VCaP (cell line): ENCODE results near the gene PLCB1.

Experiments used
- H3K27ac ChIP-seq: fragments of 450-650 bp; 2 replicates; pipeline ENCODE4 v1.5.1; 2017
- TF ChIP-seq, protein P1 (sequence below): fragments of 450-650 bp; conservative IDR thresholded peaks from 2 replicates; pipeline ENCODE4 v1.5.1; 2017; ENCODE audit warnings: mild to moderate bottlenecking, moderate library complexity

The PLCB1 gene

DNA sequence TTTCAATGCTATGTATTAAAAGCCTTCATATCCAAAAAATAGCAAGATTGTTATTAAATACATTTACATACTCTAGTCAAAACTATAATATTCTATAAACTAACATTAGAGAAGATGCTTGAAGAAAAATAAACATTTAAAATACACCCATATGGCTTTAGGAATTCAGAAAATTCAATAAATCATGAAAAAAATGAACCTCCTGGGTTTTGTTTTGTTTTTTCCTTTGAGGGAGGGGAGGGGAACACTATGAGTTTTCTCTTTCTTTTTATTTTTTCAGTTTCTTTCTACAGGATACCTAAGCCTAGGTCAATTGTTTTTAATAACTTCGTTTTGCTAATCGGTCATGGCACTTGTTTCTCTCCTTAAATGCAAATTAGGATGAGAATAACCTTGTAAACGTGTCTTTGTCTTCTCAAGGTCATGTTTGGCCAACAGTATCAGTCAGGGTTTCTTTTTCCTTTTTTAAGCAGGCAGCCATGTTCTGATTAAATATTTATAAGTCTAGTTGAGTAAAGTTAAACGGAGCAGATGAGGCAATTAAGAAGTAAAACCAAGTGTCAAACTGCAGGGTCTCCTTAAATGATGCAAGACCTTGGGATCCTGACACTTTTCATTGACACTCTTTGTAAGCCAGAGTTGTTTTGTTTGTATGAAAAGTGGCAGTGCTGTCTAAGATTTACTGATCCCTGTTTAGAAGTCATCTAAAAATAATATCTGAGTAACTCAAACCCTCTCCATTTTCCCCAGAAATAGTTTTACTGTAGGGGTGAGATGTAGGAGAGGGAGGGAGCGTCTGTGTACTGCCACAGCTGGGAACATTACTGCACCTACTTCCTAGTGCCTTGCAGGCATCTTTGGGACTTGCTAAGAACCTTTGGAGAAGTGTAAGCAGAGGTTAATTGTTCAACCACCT lies 392.3 kb downstream of the PLCB1 start:
- H3K27ac ChIP-seq, result no peak overlapping the region

GRCh38 chr20:8525017-8525343 lies 392.9 kb downstream of the PLCB1 start:
- TF ChIP-seq, protein P1, sequence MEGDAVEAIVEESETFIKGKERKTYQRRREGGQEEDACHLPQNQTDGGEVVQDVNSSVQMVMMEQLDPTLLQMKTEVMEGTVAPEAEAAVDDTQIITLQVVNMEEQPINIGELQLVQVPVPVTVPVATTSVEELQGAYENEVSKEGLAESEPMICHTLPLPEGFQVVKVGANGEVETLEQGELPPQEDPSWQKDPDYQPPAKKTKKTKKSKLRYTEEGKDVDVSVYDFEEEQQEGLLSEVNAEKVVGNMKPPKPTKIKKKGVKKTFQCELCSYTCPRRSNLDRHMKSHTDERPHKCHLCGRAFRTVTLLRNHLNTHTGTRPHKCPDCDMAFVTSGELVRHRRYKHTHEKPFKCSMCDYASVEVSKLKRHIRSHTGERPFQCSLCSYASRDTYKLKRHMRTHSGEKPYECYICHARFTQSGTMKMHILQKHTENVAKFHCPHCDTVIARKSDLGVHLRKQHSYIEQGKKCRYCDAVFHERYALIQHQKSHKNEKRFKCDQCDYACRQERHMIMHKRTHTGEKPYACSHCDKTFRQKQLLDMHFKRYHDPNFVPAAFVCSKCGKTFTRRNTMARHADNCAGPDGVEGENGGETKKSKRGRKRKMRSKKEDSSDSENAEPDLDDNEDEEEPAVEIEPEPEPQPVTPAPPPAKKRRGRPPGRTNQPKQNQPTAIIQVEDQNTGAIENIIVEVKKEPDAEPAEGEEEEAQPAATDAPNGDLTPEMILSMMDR, result no peak
- no peak overlapping the region for H3K27ac ChIP-seq

More for the DNA sequence above, 392.3 kb downstream of the PLCB1 start:
- TF ChIP-seq, protein P1, result no peak

DNA sequence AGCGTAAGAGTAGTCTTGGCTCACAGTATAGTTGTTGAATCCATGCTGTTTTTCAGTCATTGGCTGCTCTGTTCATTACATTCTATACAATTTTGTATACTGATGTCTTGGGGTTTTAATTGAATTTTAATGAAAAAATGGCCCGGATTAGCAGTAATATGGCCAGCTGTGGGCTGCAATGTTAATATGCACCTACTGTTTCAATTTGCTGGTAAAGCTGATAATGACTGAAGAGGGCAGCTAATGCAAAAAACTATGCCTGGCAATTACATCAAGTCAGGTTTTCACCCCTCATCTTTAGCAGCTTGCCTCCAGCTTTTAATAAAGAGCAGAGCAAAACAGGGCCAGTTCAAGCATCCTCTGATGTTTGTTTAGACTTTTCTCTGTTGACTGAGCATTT lies 394.5 kb downstream of the PLCB1 start:
- H3K27ac ChIP-seq, result no peak overlapping the region
- TF ChIP-seq, protein P1, result no peak

DNA sequence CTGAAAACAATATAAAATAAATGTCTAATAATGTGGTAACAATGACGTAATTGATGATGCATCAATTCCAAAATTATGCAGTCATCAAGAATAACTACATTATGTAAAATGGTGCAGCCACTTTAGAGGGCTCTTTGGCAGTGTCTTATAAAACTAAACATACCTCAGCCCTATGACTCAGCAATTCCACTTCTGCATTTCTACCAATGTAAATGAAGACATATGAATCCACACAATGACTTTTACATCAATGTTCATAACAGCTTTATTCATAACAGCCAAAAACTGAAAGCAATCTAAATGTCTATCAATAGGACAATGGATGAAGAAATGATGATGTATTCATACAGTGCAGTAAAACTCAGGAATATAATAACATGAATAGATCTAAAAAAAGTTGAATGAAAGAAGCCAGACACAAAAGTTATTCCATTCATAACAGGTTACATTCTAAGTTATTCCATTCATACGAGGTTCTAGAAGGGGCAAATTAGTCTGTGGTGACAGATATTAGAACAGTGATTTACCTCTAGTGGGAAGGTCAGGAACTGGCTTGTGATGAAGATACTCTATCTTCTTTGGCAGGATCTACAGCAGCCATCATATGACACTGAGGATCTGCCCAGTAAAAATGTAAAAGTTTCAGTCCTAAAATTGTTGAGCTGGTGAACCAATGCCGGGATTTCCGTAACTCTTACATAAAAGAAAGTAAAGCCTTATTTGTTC lies 396.1 kb downstream of the PLCB1 start:
- TF ChIP-seq, protein P1, result no peak
- no peak overlapping the region for H3K27ac ChIP-seq

DNA sequence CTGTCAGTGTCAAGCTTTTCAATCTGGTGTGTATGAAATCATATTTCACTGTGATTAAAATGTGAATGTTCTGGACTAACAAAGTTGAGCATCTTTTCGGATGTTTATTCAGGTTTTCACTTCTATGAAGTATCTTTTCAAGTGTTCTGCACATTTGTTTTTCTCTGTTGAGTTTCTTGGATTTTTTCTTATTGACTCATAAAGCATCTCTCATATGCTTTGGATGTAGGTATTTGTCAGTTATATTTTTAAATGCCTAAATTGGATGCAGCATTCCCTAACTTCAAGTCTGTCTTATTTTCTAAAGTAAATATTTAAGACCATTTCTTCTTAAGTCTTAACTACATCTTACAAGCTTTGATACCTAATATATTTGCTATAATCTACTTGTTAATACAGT lies 398.0 kb downstream of the PLCB1 start:
- TF ChIP-seq, protein P1, result no peak
- H3K27ac ChIP-seq, result no peak overlapping the region

GRCh38 chr20:8532169-8532568 lies 400.1 kb downstream of the PLCB1 start:
- H3K27ac ChIP-seq, result no peak overlapping the region
- TF ChIP-seq, protein P1, result no peak

DNA sequence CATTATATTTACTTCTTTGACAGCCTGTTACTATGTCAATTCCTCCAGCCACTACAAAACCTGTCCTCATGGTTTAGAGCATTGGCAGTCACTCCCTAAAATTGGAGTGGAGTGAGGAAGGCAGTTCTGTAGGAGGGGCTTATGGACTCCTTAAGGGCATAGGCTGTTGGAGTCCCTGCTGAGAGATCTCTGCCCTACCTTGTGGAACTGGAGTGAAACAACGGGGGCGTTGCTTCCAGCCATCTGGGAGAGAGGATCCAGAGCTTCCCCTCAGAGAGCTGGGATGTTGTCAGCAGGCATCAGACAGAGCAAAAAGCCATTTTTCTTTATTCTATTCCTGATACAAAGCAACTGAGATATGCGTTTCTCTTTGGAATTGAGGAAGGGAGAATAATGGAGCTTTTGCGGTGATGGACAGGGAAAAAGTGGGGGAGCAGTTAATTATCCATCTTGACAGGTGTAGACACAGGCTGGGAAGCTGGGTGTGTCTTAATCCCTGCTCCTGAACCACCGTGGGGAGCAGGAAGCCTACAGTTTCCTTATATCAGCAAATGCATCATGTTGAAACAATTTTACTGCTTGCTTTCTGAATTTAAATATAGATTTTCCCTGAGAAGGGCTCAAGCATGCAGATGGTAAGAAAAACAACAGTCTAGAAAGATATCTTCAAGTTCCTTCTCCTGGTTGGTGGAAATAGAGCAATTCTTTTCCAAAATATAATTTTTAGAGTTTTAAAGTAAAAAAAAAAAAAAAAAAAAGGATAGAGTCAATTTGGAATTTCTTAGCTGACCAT lies 402.5 kb downstream of the PLCB1 start:
- TF ChIP-seq, protein P1, result no peak
- H3K27ac ChIP-seq, result no peak overlapping the region
